Endodermal cell (in vitro differentiated cells): ENCODE results near the gene HGD. TPM values are rescaled to one million over a fixed set of nuclear protein-coding genes. Genes with fewer than 3 reads are reported as not detected.

Source experiments
- DNase-seq: peaks from one replicate; pipeline ENCODE4 v3.0.0-alpha.2; 2017
- H3K27ac ChIP-seq: 2 replicates; pipeline ENCODE4 v1.5.1; 2013; ENCODE audit warnings: mild to moderate bottlenecking, low read depth, low read length, moderate library complexity
- H3K27me3 ChIP-seq: 2 replicates; pipeline ENCODE4 v1.6.1; 2013; ENCODE audit warnings: mild to moderate bottlenecking, low read length, moderate library complexity; ENCODE audit not compliant: insufficient read depth, control insufficient read depth, poor library complexity, severe bottlenecking
- H3K36me3 ChIP-seq: 2 replicates; pipeline ENCODE4 v1.7.0; 2013; ENCODE audit warnings: mild to moderate bottlenecking, low read length, moderate library complexity; ENCODE audit not compliant: control insufficient read depth, insufficient read depth
- H3K4me1 ChIP-seq: one replicate; pipeline ENCODE4 v1.7.0; 2013; ENCODE audit warnings: low read length; ENCODE audit not compliant: control insufficient read depth, insufficient read depth
- H3K4me3 ChIP-seq: 2 replicates; pipeline ENCODE4 v1.5.1; 2013; ENCODE audit warnings: mild to moderate bottlenecking, low read length, moderate library complexity
- H3K9ac ChIP-seq: 2 replicates; pipeline ENCODE4 v1.6.1; 2013; ENCODE audit warnings: mild to moderate bottlenecking, low read length, moderate library complexity; ENCODE audit not compliant: poor library complexity, severe bottlenecking; ENCODE audit errors: extremely low read depth
- H3K9me3 ChIP-seq: 2 replicates; pipeline ENCODE4 v1.6.1; 2013; ENCODE audit warnings: mild to moderate bottlenecking, low read length, moderate library complexity; ENCODE audit not compliant: control insufficient read depth
- H3K27ac Mint-ChIP-seq: 2 replicates; pipeline ENCODE4 v1.8.0; 2020; ENCODE audit warnings: mixed read lengths
- H3K27me3 Mint-ChIP-seq: 2 replicates; pipeline ENCODE4 v1.8.0; 2021; ENCODE audit warnings: mild to moderate bottlenecking, mixed read lengths; ENCODE audit not compliant: insufficient read depth
- H3K36me3 Mint-ChIP-seq: 2 replicates; pipeline ENCODE4 v1.8.0; 2020; ENCODE audit warnings: low read depth, mixed read lengths
- H3K4me1 Mint-ChIP-seq: 2 replicates; pipeline ENCODE4 v1.8.0; 2020; ENCODE audit warnings: mixed read lengths
- H3K4me3 Mint-ChIP-seq: 2 replicates; pipeline ENCODE4 v1.8.0; 2020; ENCODE audit warnings: mild to moderate bottlenecking, moderate library complexity, mixed read lengths
- H3K9me3 Mint-ChIP-seq: 2 replicates; pipeline ENCODE4 v1.8.0; 2020; ENCODE audit warnings: mild to moderate bottlenecking, mixed read lengths
- CTCF ChIP-seq: fragments of 200-600 bp; sonication (generic); conservative IDR thresholded peaks from 2 replicates; pipeline ENCODE4 v1.5.0; 2021; ENCODE audit warnings: antibody characterized with exemption, mild to moderate bottlenecking
- WGBS, 2 experiments: methylation state at CpG; one replicate each; pipeline versions ENCODE4 v1.1.5 to v1.1.7; 2013; ENCODE audit warnings: missing lambda C conversion rate in 2 of 2, mixed read lengths in 1 of 2; ENCODE audit not compliant: insufficient coverage in 1 of 2, insufficient read length in 1 of 2; 5-methylcytosine and 5-hydroxymethylcytosine counted together
- total RNA-seq, 2 donors: library from RNA; stranded (reverse); fragmentation: NEBNext Ultra II Directional in 1 of 2; extraction: Animal tissue kit (Norgen Biotek cat#: 25700) in 1 of 2; gene quantifications; 2 replicates in 1 of 2; 3 replicates in 1 of 2; pipeline ENCODE4 v1.2.1, GENCODE V29; 2021

HGD gene
- total RNA-seq, 2 donors from 2014 or later: not detected

- H3K4me3 ChIP-seq: no peak overlapping the region
- H3K4me1 Mint-ChIP-seq: peaks cover 2% of the 10 kb centered on the region
Observed at GRCh38 chr3:120625159-120625586, 56.9 kb downstream of the HGD start.

GRCh38 chr3:120623727-120624093 is 58.3 kb downstream of the HGD start:
- DNase-seq: no peak
- Mint-ChIP-seq H3K27me3 (no peaks in the 10 kb centered on the region), H3K9me3 (peaks cover 36% of the 10 kb centered on the region), H3K36me3 (peaks cover 8% of the 10 kb centered on the region), H3K27ac (no peak overlapping the region), H3K4me3 (no peak overlapping the region), H3K4me1 (peaks cover 3% of the 10 kb centered on the region)
- Histone ChIP-seq H3K27ac (no peak overlapping the region), H3K27me3 (no peaks in the 10 kb centered on the region), H3K9me3 (peaks cover 23% of the 10 kb centered on the region), H3K4me1 (no peaks in the 10 kb centered on the region), H3K36me3 (no peaks in the 10 kb centered on the region), H3K4me3 (peak overlapping the region; percentile 34), H3K9ac (no peak overlapping the region)
- TF ChIP-seq CTCF: no peak

More at GRCh38 chr3:120625159-120625586, 56.9 kb downstream of the HGD start:
- peaks cover 26% of the 10 kb centered on the region for H3K9me3 ChIP-seq
- Mint-ChIP-seq H3K27ac (no peak overlapping the region), H3K4me3 (no peak overlapping the region), H3K27me3 (peaks cover 2% of the 10 kb centered on the region), H3K9me3 (peaks cover 41% of the 10 kb centered on the region), H3K36me3 (peaks cover 8% of the 10 kb centered on the region)
- H3K9ac ChIP-seq: no peak overlapping the region
- H3K27ac ChIP-seq: no peak overlapping the region
- no peak for TF ChIP-seq CTCF
- no peaks in the 10 kb centered on the region for H3K36me3 ChIP-seq
- no peaks in the 10 kb centered on the region for H3K4me1 ChIP-seq
- no peak for DNase-seq
- no peaks in the 10 kb centered on the region for H3K27me3 ChIP-seq

- no peak overlapping the region for H3K4me3 Mint-ChIP-seq
- Histone ChIP-seq H3K9me3 (peaks cover 23% of the 10 kb centered on the region), H3K27ac (no peak overlapping the region), H3K9ac (no peak overlapping the region), H3K27me3 (no peaks in the 10 kb centered on the region), H3K4me1 (no peaks in the 10 kb centered on the region), H3K4me3 (peak overlapping the region; percentile 22), H3K36me3 (no peaks in the 10 kb centered on the region)
- no peaks in the 10 kb centered on the region for H3K27me3 Mint-ChIP-seq
- peaks cover 5% of the 10 kb centered on the region for H3K4me1 Mint-ChIP-seq
- peak; percentile 56 for TF ChIP-seq CTCF
- peaks cover 36% of the 10 kb centered on the region for H3K9me3 Mint-ChIP-seq
- WGBS, 2 experiments: 83 to 89% methylated on average over 9 to 12 of the region's 12 CpGs
- H3K27ac Mint-ChIP-seq: no peak overlapping the region
- peaks cover 8% of the 10 kb centered on the region for H3K36me3 Mint-ChIP-seq
- peak; percentile 77 for DNase-seq
Observed at GRCh38 chr3:120622870-120623726, 58.9 kb downstream of the HGD start.
